GM18951 (cell line): ENCODE data around the gene MAP3K1.
"Not testable (repeated sequence)": the region's sequence is repeated elsewhere in the genome, so short reads cannot be mapped to it uniquely, and the experiment has no call there.

Experiments
- POLR2A ChIP-seq: IDR thresholded peaks from 4 replicates; pipeline ENCODE4 v1.6.1; 2011; ENCODE audit warnings: mild to moderate bottlenecking; ENCODE audit not compliant: insufficient read length, insufficient read depth; ENCODE audit errors: extremely low read depth
- in situ Hi-C: fragments of 300-500 bp; cut with MboI; formaldehyde crosslinking; loops from one replicate; pipeline ENCODE4 v1.12.0; 2022; ENCODE audit warnings: low sequenced_read_pairs, mixed read lengths, inconsistent platforms; ENCODE audit not compliant: unreplicated experiment

MAP3K1 gene

DNA sequence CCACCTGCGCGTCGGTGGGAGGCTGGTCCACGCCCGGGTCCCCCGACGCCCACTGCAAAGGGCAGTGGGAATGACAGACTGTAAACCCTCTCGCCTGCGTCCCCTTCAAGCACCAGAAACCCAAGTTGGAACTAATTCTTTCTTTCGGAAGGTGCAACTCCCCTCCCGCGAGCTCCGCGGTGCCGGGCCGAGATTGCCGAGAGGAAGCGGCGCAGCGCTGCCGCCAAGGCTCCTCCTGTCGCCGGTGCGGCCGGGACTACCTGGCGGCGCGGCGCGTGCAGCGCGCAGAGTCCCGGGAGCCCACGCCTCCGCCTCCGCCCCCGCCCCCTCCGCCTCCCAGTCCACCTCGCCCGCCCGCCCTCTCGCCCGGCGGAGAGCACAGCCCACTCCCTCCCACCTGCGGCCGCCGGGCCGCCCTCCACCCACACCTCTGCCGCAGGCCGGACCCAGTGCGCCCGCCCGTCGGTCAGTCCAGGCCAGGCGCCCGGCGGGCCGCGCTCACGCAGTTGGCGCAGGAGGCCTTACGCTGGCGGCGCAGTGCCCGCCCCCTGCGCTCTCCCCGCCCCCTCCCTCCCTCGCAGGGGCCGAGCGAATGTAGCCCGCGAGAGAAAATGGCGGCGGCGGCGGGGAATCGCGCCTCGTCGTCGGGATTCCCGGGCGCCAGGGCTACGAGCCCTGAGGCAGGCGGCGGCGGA lies at the start of gene MAP3K1:
Gene MAP3K1 (plus strand): TSS at position 587 of the 695 bp plus-strand sequence. CDS start 25 bp downstream, at position 612.
- in situ Hi-C loops, result no loop called here
- peak; percentile 47 for TF ChIP-seq POLR2A

DNA sequence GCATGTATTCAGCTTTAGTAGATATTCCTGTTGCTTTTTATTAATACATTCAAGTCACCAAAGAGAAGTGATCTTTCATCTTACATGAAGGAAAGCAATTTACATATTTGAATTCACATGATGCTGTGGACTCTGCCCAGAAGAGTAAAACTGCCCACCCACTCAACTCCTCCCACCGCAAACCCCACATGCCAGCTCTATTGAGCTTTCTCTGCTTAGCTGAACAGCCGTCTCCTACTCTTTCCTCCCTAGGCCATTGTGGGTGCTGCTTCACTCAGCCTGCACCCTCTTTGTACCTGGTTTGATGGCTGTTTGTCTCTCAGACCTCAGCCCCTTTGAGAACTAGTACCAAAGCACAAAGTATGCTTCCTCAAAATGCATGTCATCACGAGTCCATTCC lies 48.4 kb upstream of the MAP3K1 start:
- in situ Hi-C loops, result no loop called here

DNA sequence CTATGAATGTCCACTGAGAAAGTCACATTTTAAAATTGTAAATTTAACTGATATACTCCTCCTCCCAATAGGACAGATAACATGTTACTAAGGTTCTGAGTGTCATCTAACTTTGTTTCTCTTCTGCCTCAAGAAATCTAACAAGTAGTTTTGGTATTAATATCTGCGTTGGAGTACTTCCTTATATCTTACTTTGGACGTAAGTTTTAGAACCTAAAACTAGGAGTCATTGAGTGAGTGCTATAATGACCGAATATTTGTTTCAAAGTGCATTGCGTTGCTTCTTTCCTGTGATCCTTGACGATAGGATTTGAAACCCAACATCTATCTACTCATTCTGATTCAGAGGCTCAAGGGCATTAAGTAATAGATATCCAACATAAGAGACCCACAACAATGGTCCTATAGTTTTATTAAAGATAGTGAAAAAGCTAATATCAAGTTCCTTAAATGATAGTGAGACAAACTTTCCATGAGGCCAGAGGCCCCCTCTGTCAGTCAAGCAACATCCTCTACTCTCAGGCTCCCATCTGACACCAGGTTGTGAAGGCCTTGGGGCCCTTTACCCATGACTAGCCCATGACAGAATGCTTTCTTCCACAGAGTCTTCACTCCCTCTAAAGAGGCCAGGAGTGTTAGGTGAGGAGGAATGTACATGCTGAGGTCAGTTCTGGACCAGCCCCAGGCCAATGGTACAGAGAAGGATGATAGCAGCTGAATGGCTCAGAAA lies 45.3 kb upstream of the MAP3K1 start:
- in situ Hi-C loops, result no loop called here

More for the DNA sequence above, 48.4 kb upstream of the MAP3K1 start:
- TF ChIP-seq POLR2A, result no peak

DNA sequence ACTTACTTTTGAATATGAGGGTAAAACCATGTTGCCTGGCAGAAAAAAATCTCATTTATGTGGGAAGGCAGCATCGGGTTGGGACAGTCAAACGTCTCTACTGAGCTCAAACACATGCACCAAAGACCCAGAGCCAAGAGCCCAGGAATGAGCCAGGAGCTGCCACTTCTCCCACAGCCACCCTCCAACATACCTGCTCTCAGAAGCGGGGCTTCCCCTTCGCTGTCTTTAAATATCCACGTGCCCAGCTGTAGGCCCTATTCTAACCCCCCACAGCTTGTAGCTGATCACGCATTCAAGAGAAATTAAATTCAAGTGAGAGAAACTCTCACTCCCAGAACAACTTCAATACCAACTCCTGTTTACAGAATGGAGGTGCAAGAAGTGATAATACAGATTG lies 42.6 kb upstream of the MAP3K1 start:
- TF ChIP-seq POLR2A, result no peak
- in situ Hi-C loops, result no loop called here

More for the DNA sequence above, 45.3 kb upstream of the MAP3K1 start:
- no peak for TF ChIP-seq POLR2A

DNA sequence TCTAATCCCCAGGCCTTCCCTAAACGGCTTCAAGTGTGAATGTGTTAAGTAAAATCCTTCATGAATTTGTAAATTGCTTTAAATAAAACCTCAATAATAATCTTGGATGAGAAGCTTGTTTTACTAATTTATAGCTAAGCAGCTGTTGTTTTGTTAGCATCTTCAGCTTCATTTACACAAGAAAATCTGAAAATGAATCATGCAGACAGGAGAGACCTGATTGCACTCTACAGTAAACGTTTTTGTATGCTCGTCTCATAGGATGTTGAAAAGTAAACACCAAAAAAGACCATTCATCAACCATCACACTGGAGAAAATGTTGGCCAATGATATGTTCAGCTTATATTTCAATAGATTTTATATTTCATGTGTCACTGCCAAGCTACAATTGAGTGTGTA lies 40.4 kb upstream of the MAP3K1 start:
- in situ Hi-C loops, result no loop called here
- no peak for TF ChIP-seq POLR2A

DNA sequence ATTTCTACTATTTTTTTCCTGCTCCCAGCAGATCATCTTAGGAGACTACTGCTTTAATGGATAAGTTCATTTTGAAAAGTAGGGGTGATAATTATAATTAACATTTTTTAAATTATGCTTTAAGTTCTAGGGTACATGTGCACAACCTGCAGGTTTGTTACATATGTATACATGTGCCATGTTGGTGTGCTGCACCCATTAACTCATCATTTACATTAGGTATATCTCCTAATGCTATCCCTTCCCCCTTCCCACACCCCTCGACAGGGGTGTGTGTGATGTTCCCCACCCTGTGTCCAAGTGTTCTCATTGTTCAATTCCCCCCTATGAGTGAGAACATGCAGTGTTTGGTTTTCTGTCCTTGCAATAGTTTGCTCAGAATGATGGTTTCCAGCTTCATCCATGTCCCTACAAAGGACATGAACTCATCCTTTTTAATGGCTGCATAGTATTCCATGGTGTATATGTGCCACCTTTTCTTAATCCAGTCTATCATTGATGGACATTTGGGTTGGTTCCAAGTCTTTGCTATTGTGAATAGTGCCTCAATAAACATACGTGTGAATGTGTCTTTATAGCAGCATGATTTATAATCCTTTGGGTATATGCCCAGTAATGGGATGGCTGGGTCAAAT lies 39.0 kb upstream of the MAP3K1 start:
- in situ Hi-C loops, result not testable (repeated sequence)

DNA sequence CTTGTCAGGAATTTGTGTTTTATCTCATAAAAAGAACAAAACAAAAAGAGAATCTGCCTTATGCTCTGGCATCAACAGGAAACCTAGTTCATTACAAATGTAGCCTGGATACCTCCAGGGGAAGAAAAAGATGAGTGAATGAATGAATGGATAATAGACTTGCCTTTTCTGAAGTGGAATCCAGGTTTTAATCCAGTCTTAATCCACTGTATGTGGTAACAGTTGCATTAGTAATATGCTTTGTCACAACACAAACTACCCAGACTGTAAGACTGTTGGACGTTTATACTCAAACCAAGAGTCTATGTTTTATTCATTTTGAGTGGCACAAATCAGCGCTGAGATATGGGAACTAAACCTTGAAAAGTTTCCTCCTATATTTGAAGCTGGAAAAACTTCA lies 32.1 kb upstream of the MAP3K1 start:
- TF ChIP-seq POLR2A, result no peak
- in situ Hi-C loops, result no loop called here

DNA sequence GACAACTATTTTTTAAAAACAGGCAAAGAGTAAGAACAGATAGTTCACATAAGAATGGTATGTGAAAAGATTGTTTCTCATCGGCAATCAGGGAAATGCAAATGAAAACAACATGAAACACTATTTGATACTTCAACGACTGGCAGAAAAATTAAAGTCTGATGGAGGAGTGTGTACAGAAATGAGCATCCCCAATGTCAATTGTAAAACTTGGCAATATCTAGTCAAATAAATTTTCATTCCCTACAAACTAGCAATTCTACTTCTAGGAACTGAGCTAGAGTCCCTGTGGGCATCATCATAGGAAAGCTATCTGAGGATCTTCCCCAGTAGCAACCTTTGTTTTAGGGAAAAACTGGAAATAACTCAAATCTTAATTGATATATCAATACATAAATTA lies 29.0 kb upstream of the MAP3K1 start:
- TF ChIP-seq POLR2A, result no peak

DNA sequence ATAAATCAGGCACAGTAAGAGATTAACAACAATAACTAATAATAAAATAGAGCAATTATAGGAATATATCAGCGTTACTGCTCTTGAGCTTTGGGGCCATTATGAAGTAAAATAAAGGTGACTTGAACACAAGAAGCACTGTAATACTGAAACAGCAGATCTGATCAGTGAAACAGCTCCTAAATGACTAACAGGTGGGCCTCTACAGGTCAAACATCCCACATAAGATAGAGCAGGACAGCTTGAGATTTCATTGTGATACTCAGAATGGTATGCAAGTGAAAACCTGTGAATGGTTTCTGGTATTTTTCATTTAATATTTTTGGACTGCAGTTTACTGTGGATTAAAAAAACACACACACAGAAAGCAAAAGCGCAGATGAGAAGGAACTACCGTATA lies 24.0 kb upstream of the MAP3K1 start:
- no peak for TF ChIP-seq POLR2A
- in situ Hi-C loops, result no loop called here

More for the DNA sequence above, 29.0 kb upstream of the MAP3K1 start:
- in situ Hi-C loops, result no loop called here

DNA sequence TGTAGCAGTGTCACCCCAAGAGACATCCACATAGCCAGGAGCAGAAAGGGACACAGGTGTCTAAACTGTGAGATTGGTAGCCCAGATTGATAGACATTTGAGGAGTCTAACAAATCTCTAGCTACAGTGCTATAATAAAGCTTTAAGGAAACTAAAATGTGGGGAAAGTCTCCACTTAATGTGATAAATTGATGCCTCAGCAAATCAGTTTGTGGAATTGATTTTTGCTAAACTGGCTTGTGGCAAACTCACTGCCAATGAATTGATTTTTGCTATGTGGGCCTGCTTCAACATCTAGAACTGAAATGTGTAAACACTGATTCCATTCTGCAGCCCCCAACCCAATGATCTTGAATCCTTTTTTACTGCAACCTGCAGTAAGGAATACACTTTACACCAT lies 16.8 kb upstream of the MAP3K1 start:
- TF ChIP-seq POLR2A, result no peak
- in situ Hi-C loops, result no loop called here

DNA sequence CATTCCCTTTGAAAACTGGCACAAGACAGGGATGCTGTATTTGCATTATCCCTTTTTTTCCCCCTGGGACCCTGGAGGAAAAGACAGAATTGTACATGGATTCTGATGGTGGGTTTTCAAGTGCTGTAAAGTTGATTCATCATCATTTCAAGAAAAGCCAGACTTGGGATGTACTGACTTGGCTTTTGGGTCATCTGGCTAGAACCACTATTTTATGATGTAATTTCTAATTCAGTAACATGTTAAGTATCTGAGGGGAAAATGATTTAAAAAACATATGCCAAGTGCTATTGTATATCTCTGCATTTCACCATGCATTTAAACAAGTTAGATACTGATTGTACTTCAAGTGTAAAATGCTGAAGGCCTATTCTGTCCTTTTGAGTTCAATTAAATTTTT lies 15.2 kb upstream of the MAP3K1 start:
- TF ChIP-seq POLR2A, result no peak
- in situ Hi-C loops, result no loop called here

DNA sequence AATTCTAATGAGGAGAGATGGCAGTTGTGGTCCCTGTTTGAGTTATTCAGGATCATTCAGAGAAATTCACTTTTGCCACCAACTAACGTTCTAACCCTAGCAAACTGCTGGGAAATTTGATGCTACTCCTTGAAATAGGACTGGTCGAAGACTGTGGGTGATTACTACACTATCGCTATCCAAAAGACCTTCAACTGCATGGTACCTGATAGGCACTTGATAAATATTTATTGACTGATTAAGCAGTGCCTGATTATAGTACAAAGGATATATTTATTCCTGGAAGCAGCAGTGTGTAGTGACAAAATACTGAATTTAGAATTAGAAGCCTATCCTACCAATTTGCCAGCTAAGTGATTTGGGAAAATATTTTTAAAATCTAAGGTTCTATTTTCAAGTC lies 14.1 kb upstream of the MAP3K1 start:
- TF ChIP-seq POLR2A, result no peak
- in situ Hi-C loops, result no loop called here

DNA sequence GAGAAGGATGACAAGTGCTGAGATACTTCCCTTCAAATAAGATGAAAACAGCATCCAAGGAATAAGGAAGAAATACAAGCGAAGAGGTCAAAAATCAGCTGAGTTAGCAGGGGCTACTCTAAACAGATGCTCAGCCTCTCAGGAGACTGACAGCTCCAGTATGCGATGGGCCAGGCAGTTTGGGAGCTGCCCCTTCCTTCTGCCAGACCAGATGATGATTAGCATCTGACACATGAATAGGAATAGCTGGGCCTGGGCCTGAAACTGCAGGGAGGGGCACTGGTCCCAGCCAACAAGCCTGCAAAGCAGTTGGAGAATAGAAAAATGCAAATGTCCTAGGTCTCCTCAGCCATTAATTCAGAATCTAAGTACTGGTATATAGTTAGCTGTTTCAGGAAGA lies 13.1 kb upstream of the MAP3K1 start:
- in situ Hi-C loops, result no loop called here
- no peak for TF ChIP-seq POLR2A

DNA sequence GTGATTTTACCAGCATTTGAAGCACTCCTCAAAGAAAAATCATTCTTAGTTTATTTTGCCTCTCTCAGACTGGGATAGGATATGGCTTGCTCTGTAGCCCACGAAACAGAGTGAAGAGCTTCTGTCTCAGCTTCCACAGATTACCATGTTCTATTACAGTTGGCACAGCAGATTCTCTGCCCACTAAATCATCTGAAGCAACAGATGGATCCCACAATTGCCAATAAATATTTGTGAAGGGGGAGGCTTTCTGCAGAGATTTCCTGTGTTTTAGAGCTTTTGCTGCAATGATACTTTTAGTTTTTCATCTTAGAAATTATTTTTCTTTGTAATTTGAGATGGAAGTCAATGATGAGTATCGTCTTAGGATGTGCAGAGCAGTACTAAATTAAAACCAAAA lies 12.3 kb upstream of the MAP3K1 start:
- TF ChIP-seq POLR2A, result no peak
- in situ Hi-C loops, result no loop called here
